SIG-M5 treated with dmso at 0.1 percent for 504 hours (cell line): ENCODE results near the gene AMELY.
"Not testable (repeated sequence)": the region's sequence is repeated elsewhere in the genome, so short reads cannot be mapped to it uniquely, and the experiment has no call there.

ENCODE experiments used
- DNase-seq: peaks from one replicate; lab custom pipeline; 2025; ENCODE audit not compliant: unreplicated experiment; lab: John Stamatoyannopoulos, UW

The AMELY gene

DNA sequence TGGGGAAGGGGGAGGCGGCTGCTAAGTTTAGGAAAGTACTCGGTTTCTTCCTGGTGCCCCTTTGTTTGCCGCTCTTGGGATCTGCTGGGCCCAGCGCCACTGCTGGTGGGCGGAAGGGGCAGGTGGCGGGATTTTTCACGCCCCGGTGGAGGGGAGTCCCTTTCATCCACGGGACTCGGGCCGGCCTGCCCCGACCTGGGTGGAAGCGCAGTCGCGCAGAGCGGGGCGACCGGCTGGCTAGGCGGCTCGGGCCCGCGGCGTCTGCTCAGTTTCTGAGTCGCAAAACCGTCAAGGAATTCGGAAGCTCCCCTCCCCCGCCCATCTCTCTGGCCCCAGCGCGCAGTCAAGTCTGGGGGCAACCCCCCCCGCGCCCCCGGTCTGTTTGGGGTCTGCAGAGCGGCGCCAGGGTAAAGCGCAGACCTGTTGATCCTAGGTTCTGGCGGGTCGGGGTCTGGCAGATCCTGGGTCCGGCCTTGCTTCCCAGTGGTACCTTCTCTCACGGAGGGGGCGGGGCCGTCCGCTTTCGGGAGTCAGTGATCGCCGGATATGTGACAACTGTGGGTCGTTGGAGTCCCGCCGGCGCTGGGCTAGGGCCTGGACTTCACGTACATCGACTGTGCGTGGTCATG, at the start of gene AMELY:
Gene AMELY, minus strand, starts transcription at position 500 of the 629 bp plus-strand sequence. CDS start 39,144 bp downstream, outside the sequence.
- no peak for DNase-seq

DNA sequence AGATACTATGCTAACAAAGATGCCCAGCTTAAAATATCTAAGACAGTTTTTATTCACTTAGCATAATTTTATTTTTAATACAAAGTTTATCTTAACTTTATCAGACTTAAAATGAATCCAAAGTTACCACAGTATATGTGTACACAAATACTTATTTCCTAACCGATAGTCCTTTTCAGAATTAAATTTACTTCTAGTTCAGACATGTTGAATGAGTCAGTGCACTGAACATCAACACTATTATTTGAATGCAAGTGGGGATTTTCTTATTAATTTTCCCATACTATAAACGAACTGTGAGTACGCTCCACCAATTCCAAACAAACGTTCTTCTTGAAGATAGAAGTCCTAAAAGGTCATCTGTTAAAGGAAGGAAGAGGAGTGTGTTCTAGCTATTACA, 38.4 kb upstream of the AMELY start:
- DNase-seq, result no peak

DNA sequence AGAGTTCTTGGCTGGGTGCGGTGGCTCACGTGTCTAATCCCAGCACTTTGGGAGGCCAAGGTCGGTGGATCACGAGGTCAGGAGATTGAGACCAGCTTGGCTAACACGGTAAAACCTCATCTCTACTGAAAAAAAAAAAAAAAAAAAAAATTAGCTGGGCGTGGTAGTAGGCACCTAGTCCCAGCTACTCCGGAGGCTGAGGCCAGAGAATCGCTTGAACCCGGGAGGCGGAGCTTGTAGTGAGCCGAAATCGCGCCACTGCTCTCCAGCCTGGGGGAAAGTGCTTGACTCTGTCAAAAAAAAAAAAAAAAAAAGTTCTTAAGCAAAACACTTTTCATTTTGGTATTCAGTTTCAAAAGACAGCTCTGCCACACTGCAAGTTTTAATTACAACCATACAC, 36.8 kb upstream of the AMELY start:
- DNase-seq, result no peak

DNA sequence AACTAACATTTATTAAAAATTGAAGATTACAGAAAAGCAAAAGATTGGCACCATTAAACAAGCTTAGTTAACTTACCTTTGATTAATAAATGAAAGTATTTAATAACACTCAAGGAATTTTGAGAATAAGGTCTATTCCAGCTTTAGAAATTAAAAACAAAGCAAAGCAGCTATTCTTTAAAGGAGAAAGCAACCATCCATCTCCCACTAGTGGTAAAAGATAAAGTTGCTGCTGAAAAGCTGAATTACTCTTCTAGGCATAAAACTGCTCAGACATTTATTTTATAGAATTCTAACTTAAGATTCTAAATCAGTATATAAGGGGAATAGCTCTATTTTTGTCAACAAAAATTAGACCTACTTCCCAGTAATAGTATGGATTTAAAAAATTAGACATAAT, 36.1 kb upstream of the AMELY start:
- DNase-seq, result no peak

- DNase-seq, result no peak
Measured at GRCh38 chrY:6935497-6935896, 23.9 kb upstream of the AMELY start.

GRCh38 chrY:6931779-6932396, 20.3 kb upstream of the AMELY start:
- DNase-seq, result no peak

DNA sequence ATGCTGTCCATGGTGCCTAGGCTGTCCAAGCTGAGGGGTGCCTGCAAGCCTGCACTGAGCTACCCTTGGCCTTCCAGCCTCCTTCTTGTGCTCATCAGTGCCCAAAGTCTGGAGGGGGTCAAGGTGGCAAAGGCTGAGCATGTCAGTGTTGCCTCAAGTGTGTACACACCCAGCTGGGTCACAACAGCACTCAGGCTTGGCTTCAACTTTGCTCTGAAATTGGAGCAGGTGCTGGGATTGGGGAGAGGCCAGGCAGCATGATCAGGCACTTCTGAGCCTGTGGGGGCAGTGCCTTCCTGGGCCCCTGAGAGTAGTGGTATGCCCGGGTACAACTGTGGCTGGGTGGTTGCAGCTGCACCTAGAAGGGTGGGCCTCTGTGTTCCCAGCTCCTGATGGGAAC, 17.7 kb upstream of the AMELY start:
- DNase-seq, result no peak

- DNase-seq, result no peak
Measured at GRCh38 chrY:6928265-6928664, 16.7 kb upstream of the AMELY start.

DNA sequence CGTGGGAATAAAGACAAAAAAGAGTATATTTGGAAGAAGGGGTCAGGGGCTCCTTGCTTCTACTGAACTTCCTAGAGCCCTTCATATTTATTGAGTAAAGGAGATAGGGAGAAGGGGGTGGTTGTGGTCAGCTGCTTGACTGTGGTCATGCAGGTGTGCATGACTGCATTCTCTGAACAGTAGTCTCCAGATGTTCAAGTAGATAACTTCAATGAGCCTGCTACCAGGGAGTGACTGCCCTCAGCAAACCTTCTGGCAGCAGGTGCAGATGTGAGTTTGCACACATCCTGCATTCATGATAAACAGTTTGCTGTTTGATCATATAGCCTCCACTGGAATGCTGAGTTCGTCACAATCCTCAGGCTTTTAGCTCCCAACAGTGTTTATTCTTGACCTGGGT, 9.5 kb upstream of the AMELY start:
- DNase-seq, result no peak

- no peak for DNase-seq
Measured at GRCh38 chrY:6913362-6913761, 1.8 kb upstream of the AMELY start.

DNA sequence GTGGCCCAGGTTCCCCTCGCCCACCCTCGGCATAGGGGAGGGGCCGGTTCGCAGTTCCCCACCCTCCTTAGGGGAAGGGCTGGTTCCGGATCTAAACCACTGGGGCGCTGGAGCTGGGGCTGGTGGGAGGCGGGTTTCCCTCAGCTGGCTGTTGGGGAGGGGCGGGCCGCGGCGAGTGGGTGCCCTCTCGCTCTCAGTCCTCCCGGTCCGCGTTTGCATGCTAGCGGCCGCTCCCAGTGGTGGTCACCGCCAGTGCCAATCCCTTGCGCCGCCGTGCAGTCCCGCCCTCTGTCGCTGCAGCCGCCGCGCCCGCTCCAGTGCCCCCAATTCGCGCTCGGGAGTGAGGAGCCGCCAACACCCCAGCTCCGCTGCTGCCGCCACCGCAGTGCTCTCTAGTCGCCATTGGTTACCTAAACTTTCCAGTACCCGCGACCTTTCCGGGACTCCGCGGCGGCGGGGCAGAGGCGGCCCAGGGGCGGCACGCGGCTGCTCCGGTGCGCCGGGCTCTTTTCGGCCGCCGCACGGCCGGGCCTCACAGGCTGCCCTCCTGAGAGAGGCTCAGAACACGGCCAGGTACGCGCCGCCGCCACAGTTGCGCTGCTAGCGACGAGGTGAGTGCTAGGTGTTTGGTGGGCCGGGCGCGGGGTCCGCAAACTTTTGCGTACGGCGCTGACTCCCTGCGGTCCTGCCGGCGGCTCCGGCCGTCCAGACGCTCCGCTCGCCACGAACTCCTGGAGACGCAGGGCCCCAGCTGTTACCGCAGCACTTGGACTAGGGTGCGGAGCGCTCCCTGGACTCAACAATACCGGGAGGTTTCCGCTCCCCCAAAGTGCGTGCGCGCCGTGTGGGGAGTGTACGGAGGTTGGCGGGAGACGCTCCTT, 940 bp downstream of the AMELY start, which contains the start of gene TBL1Y:
Gene TBL1Y, plus strand, starts transcription at position 326 of the 881 bp plus-strand sequence. CDS start 114,388 bp downstream, outside the sequence.
- no peak for DNase-seq

DNA sequence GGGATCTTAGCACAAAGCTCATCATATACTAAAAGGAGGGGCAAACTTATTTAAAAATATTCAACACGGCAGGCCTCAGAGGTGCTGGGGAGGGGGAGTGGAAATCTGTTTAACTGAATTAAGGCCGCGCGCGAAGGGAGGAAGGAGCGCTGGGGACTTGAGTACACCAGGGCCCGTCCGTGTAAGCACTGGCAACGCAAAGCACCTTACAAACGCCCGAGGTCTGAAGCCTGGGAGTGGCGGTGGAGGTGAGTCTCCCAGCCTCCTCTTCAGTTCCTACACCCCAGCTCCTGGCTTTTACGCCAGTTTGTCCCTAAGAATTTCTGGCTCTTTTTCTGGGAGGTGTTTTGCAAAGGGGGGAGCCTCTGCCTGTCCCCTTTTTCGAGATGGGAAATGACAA, 1.7 kb downstream of the AMELY start:
- DNase-seq, result no peak

DNA sequence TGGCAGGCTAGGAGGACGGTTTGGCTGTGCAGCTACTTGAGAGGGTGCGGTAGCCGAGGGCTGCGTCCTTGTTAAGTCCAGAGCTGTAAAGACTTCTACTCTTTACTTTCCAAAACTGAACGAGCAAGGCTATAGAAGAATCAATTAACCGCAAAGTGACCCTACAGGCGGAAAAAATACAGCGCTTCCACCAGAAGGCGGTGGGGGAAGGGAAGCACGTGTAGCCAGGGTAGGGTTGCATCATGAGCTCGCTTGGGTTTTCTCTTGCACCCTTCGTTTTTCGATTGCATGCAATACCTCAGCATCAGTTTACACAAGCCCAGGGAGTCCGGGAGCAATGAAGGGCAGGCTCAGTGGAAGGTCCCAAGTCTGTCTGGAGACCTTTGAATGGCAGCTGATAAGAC, 2.4 kb downstream of the AMELY start:
- no peak for DNase-seq

GRCh38 chrY:6908021-6908420, 3.5 kb downstream of the AMELY start:
- not testable (repeated sequence) for DNase-seq

DNA sequence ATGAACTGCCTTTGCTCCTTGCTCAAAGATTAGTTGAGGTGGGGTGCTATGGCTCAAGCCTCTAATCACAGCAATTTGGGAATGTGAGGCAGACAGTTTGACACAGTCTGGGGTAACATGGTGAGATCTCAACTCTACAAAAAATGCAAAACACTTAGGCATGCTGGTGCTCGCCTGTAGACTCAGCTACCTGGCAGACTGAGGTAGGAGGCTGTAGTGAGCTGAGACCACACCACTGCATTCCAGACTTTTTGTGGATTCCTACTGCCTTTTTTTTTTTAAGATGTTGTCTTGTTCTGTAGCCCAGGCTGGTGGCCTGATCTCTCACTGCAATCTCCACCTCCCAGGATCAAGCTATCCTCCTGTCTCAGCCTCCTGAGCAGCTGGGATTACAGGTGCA, 4.0 kb downstream of the AMELY start:
- no peak for DNase-seq

DNA sequence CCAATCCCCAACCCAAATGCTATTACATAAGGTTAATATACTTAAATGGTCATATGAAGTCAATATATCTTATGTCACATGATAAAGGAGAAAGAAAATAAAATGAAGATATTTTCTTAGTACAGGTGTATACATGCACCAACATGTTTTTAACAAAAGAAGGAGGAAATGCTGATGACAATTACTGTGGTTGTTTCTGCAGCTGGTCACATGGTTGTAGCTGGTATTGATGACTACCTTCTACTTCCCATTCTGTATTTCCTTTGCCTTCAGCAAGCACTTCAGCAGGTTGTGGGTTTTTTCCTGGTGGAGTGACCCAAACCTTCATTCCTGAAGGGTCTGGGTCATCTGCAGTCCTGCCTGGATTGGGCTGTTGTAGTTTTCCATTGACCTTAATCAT, 9.4 kb downstream of the AMELY start:
- DNase-seq, result not testable (repeated sequence)

- DNase-seq, result no peak
Measured at GRCh38 chrY:6895236-6895635, 16.3 kb downstream of the AMELY start.

DNA sequence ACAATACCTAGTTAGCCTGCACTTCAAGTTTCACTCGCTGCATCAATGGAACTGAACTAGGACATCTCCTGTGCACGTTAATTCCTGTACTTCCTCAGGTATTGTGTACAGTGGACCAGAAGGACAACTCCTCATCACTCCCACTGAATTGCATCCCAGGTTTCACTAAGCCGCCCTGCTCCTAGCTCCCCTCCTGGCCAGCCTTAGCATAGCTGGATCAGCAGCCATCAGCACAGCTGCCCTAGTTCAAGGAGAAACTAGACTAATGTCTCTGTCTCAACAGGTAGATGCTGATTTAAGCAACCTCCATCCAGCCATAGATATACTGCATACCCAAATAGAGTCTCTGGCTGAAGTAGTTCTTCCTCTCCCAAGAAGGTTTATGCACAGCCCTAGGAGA, 17.1 kb downstream of the AMELY start:
- no peak for DNase-seq

DNA sequence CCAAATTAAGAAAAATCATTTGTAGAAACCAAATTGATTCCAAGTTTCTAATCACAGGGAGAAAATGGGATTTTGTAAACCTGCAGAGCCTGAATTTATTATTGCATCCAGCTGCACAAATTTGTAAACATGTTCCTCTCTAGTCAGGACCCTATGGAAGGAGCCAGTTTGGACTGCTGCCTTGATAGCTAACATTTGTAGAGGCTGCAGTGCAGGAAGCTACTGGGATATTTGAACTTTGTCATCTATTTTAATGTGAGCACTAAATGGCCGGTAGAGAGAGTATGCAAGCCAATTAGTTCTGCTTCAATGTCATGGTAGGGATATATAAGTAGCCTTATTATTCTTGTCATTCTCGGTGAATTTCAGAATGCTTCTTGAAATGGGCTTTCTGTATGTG, 62.2 kb downstream of the AMELY start:
- no peak for DNase-seq

GRCh38 chrY:6842650-6843049, 68.9 kb downstream of the AMELY start:
- not testable (repeated sequence) for DNase-seq
